B cell (primary cell): ENCODE results near the gene THRA. TPM values are rescaled to one million over a fixed set of nuclear protein-coding genes. Genes with fewer than 3 reads are reported as not detected.

Experiments
- ATAC-seq: fragments of 200-7000 bp; cut with Tn5 transposase; one replicate; pipeline ENCODE4 v1.10.0; 2021; ENCODE audit warnings: low read depth, mild to moderate bottlenecking, moderate number of reproducible peaks, moderate library complexity
- CTCF ChIA-PET: fragments of 350-600 bp; sonication (Branson Sonifier 250); formaldehyde crosslinking; loops from one replicate; lab custom pipeline; 2021; ENCODE audit warnings: antibody characterized with exemption, inconsistent platforms; lab: Charles Lee
- POLR2A ChIA-PET: fragments of 350-600 bp; sonication (Branson Sonifier 250); formaldehyde crosslinking; loops from one replicate; lab custom pipeline; 2021; ENCODE audit warnings: antibody characterized with exemption; lab: Charles Lee
- DNase-seq: peaks from one replicate; pipeline ENCODE4 v3.0.0; 2013
- H2AFZ ChIP-seq: 2 replicates; pipeline ENCODE4 v1.6.1; 2012; ENCODE audit warnings: mild to moderate bottlenecking, low read depth, low read length; ENCODE audit not compliant: insufficient read depth, poor library complexity, severe bottlenecking
- H3K27ac ChIP-seq, 2 donors: 1 replicate in 1 of 2; 2 replicates in 1 of 2; pipeline ENCODE4 v1.5.1; 2012 to 2013; ENCODE audit warnings: low read length in 2 of 2, mild to moderate bottlenecking in 2 of 2, moderate library complexity in 1 of 2
- H3K27me3 ChIP-seq, 4 experiments: fragments of 200-600 bp in 1 of 4; sonication (generic) in 1 of 4; replicated peaks in 1 of 4; 1 replicate in 2 of 4; 2 replicates in 2 of 4; pipeline versions ENCODE4 v1.6.1 to v1.7.0; 2013 to 2016; ENCODE audit warnings: low read length in 3 of 4, mild to moderate bottlenecking in 2 of 4, mixed read lengths in 1 of 4, moderate library complexity in 1 of 4; ENCODE audit not compliant: insufficient read depth in 4 of 4, control insufficient read depth in 3 of 4; ENCODE audit errors: control extremely low read depth in 1 of 4
- H3K36me3 ChIP-seq, 2 experiments: replicated peaks in 1 of 2; 1 replicate in 1 of 2; 2 replicates in 1 of 2; pipeline versions ENCODE4 v1.6.1 to v1.7.1; 2013; ENCODE audit warnings: low read length in 1 of 2; ENCODE audit not compliant: insufficient read depth in 2 of 2, control insufficient read depth in 1 of 2; ENCODE audit errors: control extremely low read depth in 1 of 2, extremely low read depth in 1 of 2
- H3K4me1 ChIP-seq, 2 donors: fragments of 200-600 bp in 1 of 2; sonication (generic) in 1 of 2; 1 replicate in 1 of 2; 2 replicates in 1 of 2; pipeline versions ENCODE4 v1.5.1 to v1.6.1; 2013 to 2017; ENCODE audit warnings: low read length in 2 of 2; ENCODE audit not compliant: control insufficient read depth in 2 of 2, insufficient read depth in 2 of 2
- H3K4me2 ChIP-seq: replicated peaks from 2 replicates; pipeline ENCODE3; 2012; ENCODE audit warnings: mild to moderate bottlenecking, low read depth, low read length; ENCODE audit not compliant: poor library complexity, severe bottlenecking
- H3K4me3 ChIP-seq, 5 experiments: fragments of 200-600 bp in 1 of 5; sonication (generic) in 1 of 5; 1 replicate in 3 of 5; 2 replicates in 2 of 5; pipeline versions ENCODE4 v1.5.1 to v1.7.0; 2011 to 2016; ENCODE audit warnings: low read length in 4 of 5, mild to moderate bottlenecking in 4 of 5, low read depth in 2 of 5, control low read depth in 1 of 5, moderate library complexity in 1 of 5; ENCODE audit not compliant: insufficient read depth in 1 of 5; ENCODE audit errors: control extremely low read depth in 1 of 5, extremely low read depth in 1 of 5
- H3K79me2 ChIP-seq: fragments of 200-600 bp; sonication (generic); one replicate; pipeline ENCODE4 v1.6.0; 2016; ENCODE audit warnings: low read length; ENCODE audit not compliant: control insufficient read depth, insufficient read depth
- H3K9ac ChIP-seq: fragments of 200-600 bp; sonication (generic); 2 replicates; pipeline ENCODE4 v1.6.1; 2017; ENCODE audit warnings: mild to moderate bottlenecking, low read length, moderate library complexity
- H3K9me3 ChIP-seq, 3 donors: one replicate each; pipeline versions ENCODE4 v1.6.1 to v1.7.1; 2013; ENCODE audit warnings: low read length in 2 of 3; ENCODE audit not compliant: control insufficient read depth in 2 of 3, insufficient read depth in 1 of 3; ENCODE audit errors: control extremely low read depth in 1 of 3
- H4K20me1 ChIP-seq: 2 replicates; pipeline ENCODE4 v1.6.0; 2012; ENCODE audit warnings: mild to moderate bottlenecking, low read length; ENCODE audit not compliant: insufficient read depth, control insufficient read depth, poor library complexity, severe bottlenecking
- H3K27ac Mint-ChIP-seq: one replicate; pipeline ENCODE4 v1.8.0; 2021; ENCODE audit warnings: mixed read lengths
- H3K27me3 Mint-ChIP-seq: one replicate; pipeline ENCODE4 v1.8.0; 2021; ENCODE audit warnings: mixed read lengths
- H3K4me1 Mint-ChIP-seq: one replicate; pipeline ENCODE4 v1.8.0; 2021; ENCODE audit warnings: mixed read lengths
- H3K4me3 Mint-ChIP-seq: one replicate; pipeline ENCODE4 v1.8.0; 2021; ENCODE audit warnings: mixed read lengths
- H3K9me3 Mint-ChIP-seq: one replicate; pipeline ENCODE4 v1.8.0; 2022; ENCODE audit warnings: mixed read lengths; ENCODE audit not compliant: insufficient read depth
- EZH2 ChIP-seq: IDR thresholded peaks from 2 replicates; pipeline ENCODE4 v1.6.1; 2012; ENCODE audit warnings: borderline replicate concordance, low read depth, mild to moderate bottlenecking, moderate library complexity, low read length; ENCODE audit not compliant: insufficient read depth, poor library complexity, severe bottlenecking
- WGBS: methylation state at CpG from one replicate; pipeline ENCODE4 v1.1.5; 2013; ENCODE audit warnings: missing lambda C conversion rate; ENCODE audit not compliant: insufficient coverage; 5-methylcytosine and 5-hydroxymethylcytosine counted together
- intact Hi-C: fragments of 100-400 bp; cut with micrococcal nuclease; formaldehyde crosslinking; loops from one replicate; pipeline ENCODE4 v1.10.0; 2022
- polyA plus RNA-seq: library from polyadenylated mRNA; depleted of rRNA; stranded (reverse); fragments of >200 nt; gene quantifications from 2 replicates; pipeline ENCODE4 v1.2.3, GENCODE V29; 2012
- total RNA-seq, 2 donors: library from RNA; stranded (reverse); fragments of 120-200 nt in 1 of 2; gene quantifications; 1 replicate in 1 of 2; 2 replicates in 1 of 2; pipeline versions ENCODE4 v1.2.3 to v1.2.4, GENCODE V29; 2013 to 2022
- TF ChIP-seq, protein P1 (sequence below): fragments of 200-600 bp; IDR thresholded peaks from one replicate; pipeline ENCODE4 v1.8.0; 2022; ENCODE audit warnings: antibody characterized with exemption, mild to moderate bottlenecking

Gene THRA
- total and polyA plus RNA-seq, 2 donors (not counting 1 experiment from before 2014, with no cell fraction given): 8.0 to 17.1 TPM

- Histone ChIP-seq H3K36me3 (peaks cover 0 to 65% of the 10 kb centered on the region in 2 experiments), H3K27ac (no peak overlapping the region), H4K20me1 (no peaks in the 10 kb centered on the region), H2AFZ (no peak overlapping the region), H3K4me1 (no peaks in the 10 kb centered on the region), H3K9ac (no peak overlapping the region), H3K9me3 (no peaks in the 10 kb centered on the region), H3K4me2 (no peak overlapping the region), H3K79me2 (no peaks in the 10 kb centered on the region), H3K4me3 (no peak overlapping the region), H3K27me3 (no peaks in the 10 kb centered on the region)
- POLR2A ChIA-PET: interaction anchor here (0.6 kb wide), 1 partner anchor 152 kb away, joined by 3 read pairs; no protein-coding TSS in a partner anchor
- ATAC-seq (no peak), DNase-seq (no peak)
- intact Hi-C loops: no loop called here
- Mint-ChIP-seq H3K4me1 (no peaks in the 10 kb centered on the region), H3K27ac (no peak overlapping the region), H3K4me3 (no peak overlapping the region), H3K9me3 (no peaks in the 10 kb centered on the region), H3K27me3 (no peaks in the 10 kb centered on the region)
- TF ChIP-seq, protein P1, sequence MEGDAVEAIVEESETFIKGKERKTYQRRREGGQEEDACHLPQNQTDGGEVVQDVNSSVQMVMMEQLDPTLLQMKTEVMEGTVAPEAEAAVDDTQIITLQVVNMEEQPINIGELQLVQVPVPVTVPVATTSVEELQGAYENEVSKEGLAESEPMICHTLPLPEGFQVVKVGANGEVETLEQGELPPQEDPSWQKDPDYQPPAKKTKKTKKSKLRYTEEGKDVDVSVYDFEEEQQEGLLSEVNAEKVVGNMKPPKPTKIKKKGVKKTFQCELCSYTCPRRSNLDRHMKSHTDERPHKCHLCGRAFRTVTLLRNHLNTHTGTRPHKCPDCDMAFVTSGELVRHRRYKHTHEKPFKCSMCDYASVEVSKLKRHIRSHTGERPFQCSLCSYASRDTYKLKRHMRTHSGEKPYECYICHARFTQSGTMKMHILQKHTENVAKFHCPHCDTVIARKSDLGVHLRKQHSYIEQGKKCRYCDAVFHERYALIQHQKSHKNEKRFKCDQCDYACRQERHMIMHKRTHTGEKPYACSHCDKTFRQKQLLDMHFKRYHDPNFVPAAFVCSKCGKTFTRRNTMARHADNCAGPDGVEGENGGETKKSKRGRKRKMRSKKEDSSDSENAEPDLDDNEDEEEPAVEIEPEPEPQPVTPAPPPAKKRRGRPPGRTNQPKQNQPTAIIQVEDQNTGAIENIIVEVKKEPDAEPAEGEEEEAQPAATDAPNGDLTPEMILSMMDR: no peak
- no peak for TF ChIP-seq EZH2
- WGBS: 93% methylated on average over 9 of the region's 9 CpGs
- CTCF ChIA-PET: interaction anchor here (1.0 to 2.5 kb wide), 4 partner anchors 8 to 65 kb away, joined by 3 to 9 read pairs (median 4); no protein-coding TSS in a partner anchor
These were observed 41.3 kb upstream of the THRA start for GRCh38 chr17:40021451-40021971.

DNA sequence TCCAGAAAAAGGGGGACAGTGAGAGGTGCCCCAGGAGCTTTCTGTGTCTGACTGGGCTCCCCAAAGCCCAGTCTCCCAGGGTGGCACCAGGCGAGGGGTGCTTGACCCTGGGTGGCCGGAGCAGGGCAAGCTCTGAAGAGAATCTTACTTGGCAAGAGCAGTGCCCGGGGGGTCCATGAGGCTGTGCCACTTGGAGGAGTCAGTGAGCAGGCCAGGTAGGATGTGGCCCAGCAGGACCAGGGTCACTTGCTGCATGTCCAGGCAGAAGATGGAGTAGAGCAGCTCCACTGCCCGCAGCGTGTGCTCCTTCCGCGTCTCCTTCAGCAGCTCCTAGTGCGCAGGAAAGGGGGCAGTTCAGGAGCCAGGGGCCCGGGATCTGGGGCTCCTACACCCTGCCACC, 40.3 kb upstream of the THRA start:
- WGBS: 98% methylated on average over 9 of the region's 9 CpGs
- Histone ChIP-seq H3K4me2 (no peak overlapping the region), H4K20me1 (no peaks in the 10 kb centered on the region), H3K79me2 (no peaks in the 10 kb centered on the region), H3K4me3 (no peak overlapping the region), H3K27me3 (no peaks in the 10 kb centered on the region), H3K9me3 (no peaks in the 10 kb centered on the region), H3K27ac (no peak overlapping the region), H3K4me1 (peaks cover 0 to 5% of the 10 kb centered on the region in 2 donors), H2AFZ (no peak overlapping the region), H3K9ac (no peak overlapping the region), H3K36me3 (peaks cover 0 to 71% of the 10 kb centered on the region in 2 experiments)
- TF ChIP-seq, protein P1: no peak
- TF ChIP-seq EZH2: no peak
- intact Hi-C loops: no loop called here
- CTCF ChIA-PET: interaction anchor here (0.7 to 1.4 kb wide), 2 partner anchors 9 to 149 kb away, joined by 3 to 6 read pairs; no protein-coding TSS in a partner anchor
- H3K4me3 Mint-ChIP-seq: no peak overlapping the region
- no peaks in the 10 kb centered on the region for H3K9me3 Mint-ChIP-seq
- POLR2A ChIA-PET: interaction anchor here (0.5 kb wide), 1 partner anchor 83 kb away, joined by 3 read pairs; no protein-coding TSS in a partner anchor
- DNase-seq: no peak
- no peak overlapping the region for H3K27ac Mint-ChIP-seq
- ATAC-seq: no peak
- H3K4me1 Mint-ChIP-seq: peaks cover 4% of the 10 kb centered on the region
- H3K27me3 Mint-ChIP-seq: no peaks in the 10 kb centered on the region
